HepG2 (cell line): Measurements from ENCODE around the gene PHEX. TPM values are rescaled to one million over a fixed set of nuclear protein-coding genes. Genes with fewer than 3 reads are reported as not detected.

Experiments
- ATAC-seq: fragments of 200-7000 bp; cut with Tn5 transposase; 3 replicates; pipeline ENCODE4 v1.9.1; 2020; ENCODE audit warnings: mild to moderate bottlenecking, moderate library complexity
- BruUV-seq: library from RNA; stranded (reverse); fragments of 400-500 nt; replicated peaks from 2 replicates; lab custom pipeline; 2021; lab: Mats Ljungman, UMichigan
- CTCF ChIA-PET: fragments of 300-600 bp; formaldehyde crosslinking; extraction: SDS; loops from one replicate; lab custom pipeline; 2021; ENCODE audit warnings: low total read pairs, inconsistent platforms, low intra/inter-chr PET ratio; lab: Yijun Ruan, JAX
- POLR2A ChIA-PET: fragments of 350-600 bp; sonication (Branson Sonifier 250); formaldehyde crosslinking; loops from one replicate; lab custom pipeline; 2020; ENCODE audit warnings: antibody characterized with exemption, inconsistent platforms; lab: Yijun Ruan, JAX
- DNase-seq: peaks from one replicate; pipeline ENCODE4 v3.0.0-alpha.2; 2015; ENCODE audit warnings: low spot score
- FAIRE-seq: peaks from 3 replicates; lab custom pipeline; 2011; peaks lifted over from hg19 to GRCh38; lab: Jason Lieb, UNC
- H2AFZ ChIP-seq: one replicate; pipeline ENCODE4 v1.6.1; 2011; ENCODE audit warnings: low read length, inconsistent platforms
- H3K27ac ChIP-seq: fragments of 300-600 bp; 3 replicates; pipeline ENCODE4 v1.8.0; 2011; ENCODE audit warnings: mixed run types, mild to moderate bottlenecking, mixed read lengths, low read length, inconsistent platforms; ENCODE audit not compliant: insufficient read depth; ENCODE audit errors: extremely low read length
- H3K27me3 ChIP-seq, 2 experiments: fragments of 200-600 bp in 1 of 2; 2 replicates in 1 of 2; 3 replicates in 1 of 2; pipeline versions ENCODE4 v1.6.0 to v1.8.0; 2011; ENCODE audit warnings: low read length in 2 of 2, mild to moderate bottlenecking in 2 of 2, moderate library complexity in 2 of 2, inconsistent platforms in 1 of 2; ENCODE audit not compliant: insufficient read depth in 2 of 2, control insufficient read depth in 1 of 2
- H3K36me3 ChIP-seq, 2 experiments: fragments of 200-600 bp in 1 of 2; replicated peaks in 1 of 2; 2 replicates in 1 of 2; 3 replicates in 1 of 2; pipeline versions ENCODE4 v1.5.1 to v1.8.0; 2011; ENCODE audit warnings: low read length in 2 of 2, inconsistent platforms in 1 of 2; ENCODE audit not compliant: insufficient read depth in 2 of 2, control insufficient read depth in 1 of 2
- H3K4me1 ChIP-seq: 2 replicates; pipeline ENCODE4 v1.5.1; 2012; ENCODE audit warnings: low read length, inconsistent platforms; ENCODE audit not compliant: insufficient read depth
- H3K4me2 ChIP-seq: 2 replicates; pipeline ENCODE4 v1.6.0; 2011; ENCODE audit warnings: low read depth, low read length, inconsistent platforms
- H3K4me3 ChIP-seq, 3 experiments: fragments of 200-600 bp in 1 of 3; sonication (generic), shearing (Covaris generic) in 1 of 3; replicated peaks in 1 of 3; 2 replicates each; pipeline ENCODE4 v1.5.1; 2011 to 2016; ENCODE audit warnings: low read length in 3 of 3, inconsistent platforms in 2 of 3, low read depth in 2 of 3, mild to moderate bottlenecking in 2 of 3, control low read depth in 1 of 3, mixed read lengths in 1 of 3; ENCODE audit not compliant: insufficient read depth in 1 of 3
- H3K79me2 ChIP-seq: one replicate; pipeline ENCODE4 v1.6.1; 2011; ENCODE audit warnings: low read length, inconsistent platforms; ENCODE audit not compliant: insufficient read depth
- H3K9ac ChIP-seq: 2 replicates; pipeline ENCODE4 v1.6.0; 2011; ENCODE audit warnings: mild to moderate bottlenecking, low read depth, low read length, inconsistent platforms; ENCODE audit not compliant: insufficient read depth
- H3K9me3 ChIP-seq: 2 replicates; pipeline ENCODE4 v1.5.1; 2012; ENCODE audit warnings: mild to moderate bottlenecking, low read length
- H4K20me1 ChIP-seq: 2 replicates; pipeline ENCODE4 v1.6.0; 2011; ENCODE audit warnings: inconsistent platforms, mild to moderate bottlenecking, low read length, moderate library complexity; ENCODE audit not compliant: insufficient read depth
- MAFF ChIP-seq: IDR thresholded peaks from 2 replicates; pipeline ENCODE4 v1.6.1; 2011; ENCODE audit warnings: low read depth, low read length, improper control_type of control experiment
- MAFK ChIP-seq, 2 experiments: IDR thresholded peaks in 1 of 2; conservative IDR thresholded peaks in 1 of 2; 2 replicates each; pipeline ENCODE4 v1.6.1; 2011; ENCODE audit warnings: improper control_type of control experiment in 2 of 2, low read length in 2 of 2
- SIX4 ChIP-seq: sonication (generic); formaldehyde crosslinking; IDR thresholded peaks from 2 replicates; pipeline ENCODE4 v1.4.0; 2020; ENCODE audit warnings: missing genetic modification reagents
- SMYD3 ChIP-seq: sonication (generic); formaldehyde crosslinking; IDR thresholded peaks from 2 replicates; pipeline ENCODE4 v1.8.1; 2023; ENCODE audit warnings: mild to moderate bottlenecking, missing genetic modification reagents
- ZBTB33 ChIP-seq: sonication (generic); formaldehyde crosslinking; IDR thresholded peaks from 2 replicates; pipeline ENCODE4 v1.4.0; 2020; ENCODE audit warnings: missing genetic modification reagents
- ZNF441 ChIP-seq: sonication (generic); formaldehyde crosslinking; IDR thresholded peaks from 2 replicates; pipeline ENCODE4 v1.7.0; 2021; ENCODE audit warnings: missing genetic modification reagents, borderline replicate concordance
- ZNF674 ChIP-seq: sonication (generic); formaldehyde crosslinking; IDR thresholded peaks from 2 replicates; pipeline ENCODE4 v1.5.0; 2020; ENCODE audit warnings: low read depth, mild to moderate bottlenecking, missing genetic modification reagents
- WGBS: methylation state at CpG from one replicate; pipeline ENCODE4 v1.1.6; 2017; ENCODE audit warnings: low lambda C conversion rate; 5-methylcytosine and 5-hydroxymethylcytosine counted together
- in situ Hi-C: cut with HindIII; loops from 2 replicates; pipeline ENCODE4 v1.10.0; 2017; ENCODE audit warnings: low pct_unique_long_range_greater_than_20kb; ENCODE audit not compliant: extremely low pct_ligation_motif_present
- intact Hi-C: fragments of 100-400 bp; cut with micrococcal nuclease; formaldehyde crosslinking; loops from one replicate; pipeline ENCODE4 v1.10.0; 2022; ENCODE audit not compliant: unreplicated experiment
- polyA plus RNA-seq, 8 experiments: library from polyadenylated mRNA; depleted of rRNA in 3 of 8; stranded (reverse) in 7 of 8; unstranded in 1 of 8; fragments of >200 nt; fragmentation: Illumina TruSeq in 4 of 8; extraction: Trizol in 4 of 8; gene quantifications; 2 replicates each; pipeline versions ENCODE4 v1.2.1 to v1.2.3, GENCODE V29; 2011 to 2016; ENCODE audit warnings: low read depth in 4 of 8, missing spikeins in 1 of 8, mixed read lengths in 1 of 8; ENCODE audit not compliant: insufficient read depth in 1 of 8
- total RNA-seq, 5 experiments: library from RNA; depleted of rRNA; stranded (reverse); fragments of >200 nt; fragmentation: Illumina TruSeq; extraction: Trizol; gene quantifications; 2 replicates each; pipeline ENCODE4 v1.2.3, GENCODE V29; 2016; ENCODE audit warnings: low read depth in 1 of 5
- TF ChIP-seq, protein P1 (sequence below), 2 experiments: fragments of 450-650 bp in 1 of 2; sonication (generic) in 1 of 2; formaldehyde crosslinking in 1 of 2; IDR thresholded peaks; 2 replicates each; pipeline versions ENCODE4 v1.6.1 to v1.8.0; 2016 to 2022; ENCODE audit warnings: antibody characterized with exemption in 1 of 2, mild to moderate bottlenecking in 1 of 2, missing genetic modification reagents in 1 of 2

PHEX gene
- total and polyA plus RNA-seq, 2 of the 13 experiments (the other 11 are each of a cell fraction or from before 2014, with no cell fraction given), result 0.01 to 0.27 TPM

DNA sequence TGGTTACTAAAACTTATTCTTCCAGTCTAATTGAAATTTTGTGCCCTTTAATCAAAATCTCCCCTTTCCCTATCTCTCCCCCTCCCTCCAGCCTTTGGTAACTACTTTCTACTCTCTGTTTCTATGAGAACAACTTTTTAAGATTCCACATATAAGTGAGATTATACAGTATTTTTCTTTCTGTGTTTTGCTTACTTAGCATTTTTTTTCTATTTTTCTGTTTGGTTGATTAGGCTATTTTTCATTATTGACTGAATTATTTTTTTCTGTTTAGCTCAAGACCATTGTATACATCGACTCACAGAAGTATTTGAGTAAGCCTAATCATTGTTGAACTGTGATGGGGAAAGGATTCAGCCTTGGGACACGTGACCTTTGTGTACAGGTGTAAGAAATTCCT, 116.4 kb downstream of the PHEX start:
- BruUV-seq, result no TSS peak

More for the DNA sequence above, 116.4 kb downstream of the PHEX start:
- Histone ChIP-seq H3K4me3 (no peak overlapping the region), H3K4me2 (no peak overlapping the region), H3K9me3 (no peaks in the 10 kb centered on the region), H3K27ac (no peak overlapping the region), H3K4me1 (no peaks in the 10 kb centered on the region), H3K36me3 (no peaks in the 10 kb centered on the region), H3K79me2 (no peaks in the 10 kb centered on the region), H4K20me1 (no peaks in the 10 kb centered on the region), H3K27me3 (no peaks in the 10 kb centered on the region), H2AFZ (no peak overlapping the region), H3K9ac (no peak overlapping the region)
- in situ Hi-C loops (no loop called here), intact Hi-C loops (no loop called here)
- ChIA-PET CTCF (no interaction called here), POLR2A (no interaction called here)
- no peak for TF ChIP-seq SIX4 (CRISPR knock-in tag)
- no peak for TF ChIP-seq ZNF441 (CRISPR knock-in tag)
- TF ChIP-seq MAFF, result peak; percentile 86
- TF ChIP-seq, protein P1, sequence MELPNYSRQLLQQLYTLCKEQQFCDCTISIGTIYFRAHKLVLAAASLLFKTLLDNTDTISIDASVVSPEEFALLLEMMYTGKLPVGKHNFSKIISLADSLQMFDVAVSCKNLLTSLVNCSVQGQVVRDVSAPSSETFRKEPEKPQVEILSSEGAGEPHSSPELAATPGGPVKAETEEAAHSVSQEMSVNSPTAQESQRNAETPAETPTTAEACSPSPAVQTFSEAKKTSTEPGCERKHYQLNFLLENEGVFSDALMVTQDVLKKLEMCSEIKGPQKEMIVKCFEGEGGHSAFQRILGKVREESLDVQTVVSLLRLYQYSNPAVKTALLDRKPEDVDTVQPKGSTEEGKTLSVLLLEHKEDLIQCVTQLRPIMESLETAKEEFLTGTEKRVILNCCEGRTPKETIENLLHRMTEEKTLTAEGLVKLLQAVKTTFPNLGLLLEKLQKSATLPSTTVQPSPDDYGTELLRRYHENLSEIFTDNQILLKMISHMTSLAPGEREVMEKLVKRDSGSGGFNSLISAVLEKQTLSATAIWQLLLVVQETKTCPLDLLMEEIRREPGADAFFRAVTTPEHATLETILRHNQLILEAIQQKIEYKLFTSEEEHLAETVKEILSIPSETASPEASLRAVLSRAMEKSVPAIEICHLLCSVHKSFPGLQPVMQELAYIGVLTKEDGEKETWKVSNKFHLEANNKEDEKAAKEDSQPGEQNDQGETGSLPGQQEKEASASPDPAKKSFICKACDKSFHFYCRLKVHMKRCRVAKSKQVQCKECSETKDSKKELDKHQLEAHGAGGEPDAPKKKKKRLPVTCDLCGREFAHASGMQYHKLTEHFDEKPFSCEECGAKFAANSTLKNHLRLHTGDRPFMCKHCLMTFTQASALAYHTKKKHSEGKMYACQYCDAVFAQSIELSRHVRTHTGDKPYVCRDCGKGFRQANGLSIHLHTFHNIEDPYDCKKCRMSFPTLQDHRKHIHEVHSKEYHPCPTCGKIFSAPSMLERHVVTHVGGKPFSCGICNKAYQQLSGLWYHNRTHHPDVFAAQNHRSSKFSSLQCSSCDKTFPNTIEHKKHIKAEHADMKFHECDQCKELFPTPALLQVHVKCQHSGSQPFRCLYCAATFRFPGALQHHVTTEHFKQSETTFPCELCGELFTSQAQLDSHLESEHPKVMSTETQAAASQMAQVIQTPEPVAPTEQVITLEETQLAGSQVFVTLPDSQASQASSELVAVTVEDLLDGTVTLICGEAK (IDR thresholded peaks at IDR 0.05), result no peak
- TF ChIP-seq, protein P1 (CRISPR knock-in tag; IDR thresholded peaks at IDR 0.05), result no peak
- no peak for TF ChIP-seq ZBTB33 (CRISPR knock-in tag)
- no peak for TF ChIP-seq ZNF674 (CRISPR knock-in tag)
- peak; percentile 58 to 89; a peak in 3 of 4 replicates for TF ChIP-seq MAFK (conservative IDR thresholded peaks at IDR 0.05 in 1 of 2, IDR thresholded peaks at IDR 0.05 in 1 of 2; ENCODE audit: low read length in 2 of 2)
- TF ChIP-seq SMYD3, result no peak
- ATAC-seq, result no peak
- WGBS, result 30% methylated on average over 2 of the region's 2 CpGs
- FAIRE-seq, result no peak
- DNase-seq, result no peak
